Activated CD8-positive, alpha-beta memory T cell treated with anti-CD3 and anti-CD28 coated beads for 24 hours (primary cell): ENCODE data around the gene CSNK2A2.
A peak's percentile ranks its signal among the peaks of the same experiment; 100 is the strongest.

Experiments used
- DNase-seq: peaks from one replicate; pipeline ENCODE4 v3.0.0-alpha.2; 2020

The CSNK2A2 gene

DNA sequence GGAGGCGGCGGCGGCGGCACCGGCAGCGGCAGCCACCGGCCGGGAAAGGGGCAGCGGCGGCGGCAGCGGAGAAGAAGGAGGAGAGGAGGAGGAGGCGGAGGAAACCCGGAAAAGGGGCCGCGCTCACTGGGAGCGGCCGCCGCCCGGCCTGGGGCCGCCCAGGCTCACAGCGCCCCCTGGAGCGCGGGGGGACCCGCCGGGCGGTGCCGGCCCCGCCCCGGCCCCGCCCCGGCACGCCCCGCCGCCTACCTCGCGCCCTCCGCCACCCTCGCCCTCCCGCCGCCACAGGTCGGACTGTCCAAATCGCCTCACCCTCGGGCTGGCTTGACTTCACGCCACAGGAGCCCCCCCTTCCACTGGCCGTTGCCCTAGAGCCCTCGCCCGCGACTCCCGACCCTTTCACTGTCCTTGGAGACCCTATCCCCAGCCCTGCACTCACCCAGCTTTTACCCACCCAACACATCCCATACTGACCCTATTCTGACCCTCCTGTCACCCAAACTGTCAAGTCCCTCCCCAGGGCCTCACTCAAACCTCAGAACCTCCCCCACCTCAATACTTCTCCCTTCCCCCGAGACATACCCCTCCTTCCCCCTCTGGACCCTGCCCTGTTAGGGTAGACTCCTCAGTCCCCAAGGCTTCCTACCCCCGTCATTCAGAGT, at the start of gene CSNK2A2:
TSS of gene CSNK2A2 (minus strand) at position 85 of the 662 bp plus-strand sequence. CDS start 370 bp downstream, outside the sequence.
- DNase-seq, result peak; percentile 87

- peak; percentile 30 for DNase-seq
Measured at GRCh38 chr16:58243528-58244004, 45.7 kb upstream of the CSNK2A2 start.

DNA sequence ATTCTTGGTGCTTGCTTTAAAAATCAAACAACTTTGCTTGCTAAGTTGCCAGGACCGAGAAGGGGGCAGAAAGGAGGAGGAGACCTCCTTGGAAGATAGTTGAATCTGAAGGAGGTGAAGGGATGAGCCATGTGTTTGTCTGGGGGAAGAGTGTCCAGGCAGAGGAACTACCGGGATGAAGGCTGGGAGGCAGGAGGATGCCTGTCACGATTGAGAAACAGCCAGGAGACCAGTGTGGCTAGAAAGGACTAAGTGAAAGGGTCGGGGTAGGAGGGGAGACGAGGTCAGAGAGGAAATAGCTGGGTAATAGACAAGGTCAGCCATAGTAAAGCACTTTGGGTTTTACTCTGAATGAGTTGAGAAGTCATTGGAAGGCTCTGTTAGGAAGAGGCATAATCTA, 38.9 kb upstream of the CSNK2A2 start:
- no peak for DNase-seq

- DNase-seq, result peak; percentile 82
Measured at GRCh38 chr16:58236231-58236690, 38.4 kb upstream of the CSNK2A2 start.

DNA sequence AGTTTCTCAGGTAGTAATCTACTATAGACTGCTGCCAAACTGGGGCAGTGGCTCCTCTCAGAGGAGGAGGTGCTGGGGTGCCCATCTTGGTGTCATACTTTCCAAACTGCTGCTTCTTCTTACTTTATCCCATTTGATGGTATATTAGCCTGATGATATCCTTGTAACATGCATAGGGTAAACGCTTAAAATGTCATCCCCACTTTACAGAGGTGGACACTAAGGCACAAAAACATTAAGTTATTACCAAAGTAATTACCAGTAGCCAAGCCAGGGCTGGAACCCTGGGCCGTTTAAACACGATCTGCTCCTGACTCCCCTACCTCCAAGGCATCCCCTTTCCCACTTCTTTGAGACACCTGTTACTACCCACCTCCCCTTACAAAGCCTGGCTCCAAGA, 37.8 kb upstream of the CSNK2A2 start:
- DNase-seq, result no peak

GRCh38 chr16:58234831-58235595, 37.1 kb upstream of the CSNK2A2 start:
- DNase-seq, result no peak

- DNase-seq, result no peak
Measured at GRCh38 chr16:58230259-58230658, 32.4 kb upstream of the CSNK2A2 start.

- no peak for DNase-seq
Measured at GRCh38 chr16:58226790-58227189, 28.9 kb upstream of the CSNK2A2 start.

DNA sequence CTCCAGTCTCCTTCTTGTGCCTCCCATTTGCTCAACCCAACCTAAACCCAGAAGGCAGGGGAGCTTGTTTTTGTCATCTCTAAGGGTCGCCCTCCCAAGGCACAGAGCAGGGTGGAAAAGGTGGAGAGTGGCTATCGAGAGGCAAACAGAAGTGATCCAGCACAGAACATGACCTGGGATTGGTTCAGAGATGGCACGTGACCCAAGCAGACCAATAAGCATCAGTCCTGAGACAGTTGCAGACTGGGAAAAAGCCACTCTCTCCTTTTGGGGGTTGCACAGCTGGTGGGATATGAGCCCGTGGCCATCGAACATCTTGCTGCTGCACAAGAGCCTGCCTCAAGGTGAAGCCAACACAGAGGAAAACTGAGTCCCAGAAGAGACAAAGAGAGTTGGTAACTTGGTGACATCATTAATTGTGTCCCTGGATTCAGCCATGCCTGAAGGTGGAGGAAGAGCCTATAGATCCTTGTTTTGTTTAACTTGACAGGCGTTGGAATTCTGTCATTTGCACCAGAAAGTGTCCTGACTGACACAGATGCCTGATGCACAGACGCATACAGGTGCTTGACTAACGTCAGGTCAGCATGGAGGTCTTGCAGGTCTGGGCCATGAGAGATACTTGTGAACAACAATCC, 28.2 kb upstream of the CSNK2A2 start:
- no peak for DNase-seq

GRCh38 chr16:58222532-58223316, 24.8 kb upstream of the CSNK2A2 start:
- no peak for DNase-seq

GRCh38 chr16:58219432-58219831, 21.5 kb upstream of the CSNK2A2 start:
- no peak for DNase-seq

DNA sequence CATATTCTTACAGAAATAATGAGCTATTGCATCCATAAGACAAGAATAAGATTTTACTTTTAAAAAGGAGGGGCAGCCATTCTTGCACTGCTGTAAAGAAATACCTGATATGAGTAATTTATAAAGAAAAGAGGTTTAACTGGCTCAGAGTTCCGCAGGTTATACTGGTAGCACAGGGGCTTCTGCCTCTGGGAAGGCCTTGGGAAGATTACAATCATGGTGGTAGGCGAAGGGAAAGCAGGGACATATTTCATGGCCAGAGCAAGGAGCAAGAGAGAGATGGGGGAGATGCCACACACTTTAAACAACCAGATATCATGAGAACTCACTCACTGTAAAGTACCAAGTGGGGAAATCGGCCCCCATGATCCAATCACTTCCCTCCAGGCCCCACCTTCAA, 20.9 kb upstream of the CSNK2A2 start:
- DNase-seq, result no peak

DNA sequence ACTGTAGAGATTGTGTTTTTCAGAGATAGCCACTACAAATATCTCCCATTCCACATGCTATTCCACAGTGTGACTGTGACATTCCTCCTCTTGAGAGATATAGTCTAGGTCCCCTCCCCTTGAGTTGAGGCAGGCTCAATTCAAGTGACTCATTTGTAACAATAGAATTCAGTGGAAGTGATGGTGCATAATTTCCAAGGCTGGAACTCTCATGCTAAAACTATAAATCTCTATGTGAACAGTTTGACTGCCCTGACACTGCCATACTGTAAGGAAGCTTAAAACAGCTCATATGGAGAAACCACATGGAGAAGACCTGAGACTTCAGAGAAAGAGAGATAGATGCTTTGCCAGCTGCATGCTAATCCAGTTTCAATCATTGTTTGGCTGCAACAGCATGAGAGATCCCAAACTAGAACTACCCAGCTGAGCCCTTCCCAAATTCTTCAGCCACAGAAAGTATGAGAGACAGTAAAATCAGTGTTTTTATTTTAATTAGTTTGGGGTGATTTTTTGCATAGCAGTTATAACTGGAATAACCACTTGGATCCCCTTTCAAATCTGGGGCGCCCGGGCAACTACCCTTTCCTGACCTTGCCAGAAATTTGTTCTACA, 19.5 kb upstream of the CSNK2A2 start:
- no peak for DNase-seq

DNA sequence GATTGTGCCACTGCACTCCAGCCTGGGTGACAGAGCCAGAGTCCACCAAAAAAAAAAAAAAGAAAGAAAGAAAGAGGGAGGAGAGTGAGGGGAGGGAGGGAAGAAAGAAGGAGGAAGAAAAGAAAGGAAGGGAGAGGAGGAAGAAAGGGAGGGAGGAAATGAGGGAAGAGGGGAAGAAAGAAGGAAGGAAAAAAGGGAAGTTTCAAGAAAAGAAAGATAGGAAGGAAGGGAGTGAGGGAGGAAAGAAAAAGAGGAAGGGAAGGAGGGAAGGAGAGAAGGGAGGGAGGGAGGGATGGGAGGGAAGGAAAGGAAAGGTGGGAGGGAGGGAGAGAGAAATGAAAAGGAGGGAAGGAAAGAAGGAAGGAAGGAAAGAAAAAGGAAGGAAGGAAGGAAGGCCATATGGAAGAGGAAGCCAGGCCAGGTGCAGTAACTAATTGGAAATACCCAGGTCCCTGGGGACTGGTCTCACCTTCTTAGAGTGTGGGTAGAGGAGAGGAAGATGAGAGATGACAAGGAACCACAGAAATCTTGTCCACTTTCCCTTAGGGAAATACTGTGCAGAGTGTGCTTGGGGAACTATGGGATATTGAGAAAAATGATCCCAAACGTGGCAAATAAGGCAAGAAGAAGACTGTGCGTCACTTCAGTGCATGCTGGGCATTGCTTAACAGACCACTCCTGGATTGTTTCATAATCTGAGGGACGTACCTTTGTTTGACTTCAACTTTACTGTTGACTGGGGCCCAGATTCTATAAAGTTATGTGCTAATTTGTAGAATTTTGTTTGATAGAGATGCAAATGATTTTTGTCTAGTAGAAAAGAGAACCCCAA, 15.1 kb upstream of the CSNK2A2 start:
- no peak for DNase-seq

DNA sequence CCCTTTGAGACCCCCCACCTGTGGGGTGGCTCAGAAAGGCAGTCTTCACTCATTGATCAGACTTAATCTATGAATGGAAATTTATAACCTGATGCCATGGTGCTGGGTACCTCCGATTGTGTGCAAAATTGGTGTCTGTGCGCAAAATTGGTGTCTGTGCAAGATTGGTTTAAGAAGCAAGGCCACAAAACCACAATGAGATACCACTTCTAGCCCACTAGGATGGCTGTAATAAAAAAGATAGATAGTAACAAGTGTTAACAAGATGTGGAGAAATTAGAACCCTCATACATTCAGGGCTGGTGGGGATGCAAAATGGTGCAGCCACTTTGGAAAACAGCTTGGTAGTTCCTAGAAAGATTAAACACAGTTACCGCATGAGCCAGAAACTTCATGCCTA, 13.9 kb upstream of the CSNK2A2 start:
- no peak for DNase-seq

- no peak for DNase-seq
Measured at GRCh38 chr16:58211245-58211644, 13.3 kb upstream of the CSNK2A2 start.

- no peak for DNase-seq
Measured at GRCh38 chr16:58205276-58206036, 7.5 kb upstream of the CSNK2A2 start.

DNA sequence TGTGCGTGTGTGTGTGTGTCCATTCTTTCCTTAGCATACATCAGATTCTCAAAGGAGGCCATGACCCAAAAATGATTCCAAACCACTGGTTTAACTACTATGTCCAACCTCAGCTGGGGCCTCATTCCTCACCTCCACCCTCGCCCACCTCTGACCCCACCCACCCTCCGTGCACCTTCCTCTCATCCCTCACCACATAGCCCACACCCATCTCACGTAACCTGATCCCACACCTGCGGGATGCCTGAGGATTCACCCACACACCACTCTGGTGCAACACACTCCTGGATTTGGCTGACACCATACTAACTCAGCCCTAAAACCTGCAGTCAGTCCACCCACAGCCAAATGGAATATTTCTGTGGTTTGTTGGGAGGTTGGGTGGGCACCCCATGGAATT, 3.3 kb upstream of the CSNK2A2 start:
- no peak for DNase-seq

- no peak for DNase-seq
Measured at GRCh38 chr16:58200004-58200797, 2.3 kb upstream of the CSNK2A2 start.
